Naive thymus-derived CD4-positive, alpha-beta T cell (primary cell): ENCODE data around the gene MUC6. TPM values are rescaled to one million over a fixed set of nuclear protein-coding genes. Genes with fewer than 3 reads are reported as not detected.

Source experiments
- ATAC-seq: fragments of 150-1000 bp; cut with Tn5 transposase; 2 replicates; pipeline ENCODE4 v1.10.0; 2021; ENCODE audit warnings: mild to moderate bottlenecking, moderate library complexity
- CTCF ChIA-PET: fragments of 350-600 bp; sonication (Branson Sonifier 250); formaldehyde crosslinking; loops from one replicate; lab custom pipeline; 2021; ENCODE audit warnings: antibody characterized with exemption; lab: Charles Lee
- POLR2A ChIA-PET: fragments of 350-600 bp; sonication (Branson Sonifier 250); formaldehyde crosslinking; loops from one replicate; lab custom pipeline; 2021; ENCODE audit warnings: antibody characterized with exemption, inconsistent platforms; lab: Charles Lee
- DNase-seq, 9 donors: peaks; one replicate each; pipeline versions ENCODE4 v3.0.0 to v3.0.0-alpha.2; 2020 to 2022; ENCODE audit warnings: mixed read lengths in 1 of 9
- H3K27ac ChIP-seq: one replicate; pipeline ENCODE4 v1.7.0; 2013; ENCODE audit warnings: mild to moderate bottlenecking, low read depth, low read length, moderate library complexity
- H3K27me3 ChIP-seq, 2 donors: one replicate each; pipeline ENCODE4 v1.7.0; 2013; ENCODE audit warnings: low read length in 2 of 2, mild to moderate bottlenecking in 2 of 2, moderate library complexity in 2 of 2; ENCODE audit not compliant: control insufficient read depth in 2 of 2, insufficient read depth in 2 of 2
- H3K36me3 ChIP-seq, 3 experiments: 1 replicate in 2 of 3; 2 replicates in 1 of 3; pipeline ENCODE4 v1.7.0; 2013; ENCODE audit warnings: low read length in 3 of 3, mild to moderate bottlenecking in 3 of 3, moderate library complexity in 1 of 3; ENCODE audit not compliant: insufficient read depth in 3 of 3, control insufficient read depth in 2 of 3
- H3K4me1 ChIP-seq, 2 donors: one replicate each; pipeline ENCODE4 v1.7.0; 2013; ENCODE audit warnings: low read length in 2 of 2, mild to moderate bottlenecking in 2 of 2, moderate library complexity in 1 of 2; ENCODE audit not compliant: control insufficient read depth in 2 of 2, insufficient read depth in 2 of 2
- H3K4me3 ChIP-seq: 2 replicates; pipeline ENCODE4 v1.7.0; 2013; ENCODE audit warnings: mild to moderate bottlenecking, low read length
- H3K9me3 ChIP-seq, 3 experiments: 1 replicate in 2 of 3; 2 replicates in 1 of 3; pipeline ENCODE4 v1.7.0; 2013; ENCODE audit warnings: low read length in 3 of 3; ENCODE audit not compliant: control insufficient read depth in 2 of 3
- H3K27ac Mint-ChIP-seq, 9 donors: one replicate each; pipeline ENCODE4 v1.8.0; 2020 to 2022; ENCODE audit warnings: mixed read lengths in 9 of 9, mild to moderate bottlenecking in 8 of 9, moderate library complexity in 5 of 9, inconsistent platforms in 2 of 9
- H3K27me3 Mint-ChIP-seq, 5 donors: one replicate each; pipeline ENCODE4 v1.8.0; 2021 to 2022; ENCODE audit warnings: mixed read lengths in 5 of 5, mild to moderate bottlenecking in 1 of 5
- H3K36me3 Mint-ChIP-seq, 5 donors: one replicate each; pipeline ENCODE4 v1.8.0; 2020 to 2022; ENCODE audit warnings: mixed read lengths in 5 of 5, mild to moderate bottlenecking in 3 of 5, inconsistent platforms in 1 of 5
- H3K4me1 Mint-ChIP-seq, 7 donors: one replicate each; pipeline ENCODE4 v1.8.0; 2020 to 2022; ENCODE audit warnings: mixed read lengths in 7 of 7, mild to moderate bottlenecking in 3 of 7, inconsistent platforms in 1 of 7
- H3K4me3 Mint-ChIP-seq, 10 donors: one replicate each; pipeline ENCODE4 v1.8.0; 2020 to 2022; ENCODE audit warnings: mild to moderate bottlenecking in 10 of 10, mixed read lengths in 10 of 10, moderate library complexity in 6 of 10, inconsistent platforms in 2 of 10
- H3K9me3 Mint-ChIP-seq, 11 donors: one replicate each; pipeline ENCODE4 v1.8.0; 2020 to 2022; ENCODE audit warnings: mixed read lengths in 11 of 11, mild to moderate bottlenecking in 4 of 11, inconsistent platforms in 1 of 11, moderate library complexity in 1 of 11
- intact Hi-C, 2 donors: fragments of 100-400 bp; cut with micrococcal nuclease; formaldehyde crosslinking; loops; one replicate each; pipeline ENCODE4 v1.15.1; 2023
- polyA plus RNA-seq, 2 donors: library from polyadenylated mRNA; unstranded; fragments of 300-500 nt; fragmentation: Illumina TruSeq; gene quantifications; one replicate each; pipeline ENCODE4 v1.2.3, GENCODE V29; 2021
- total RNA-seq, 6 experiments: library from RNA in 5 of 6; stranded (reverse) in 5 of 6; gene quantifications; 1 replicate in 5 of 6; 2 replicates in 1 of 6; pipeline ENCODE4 v1.2.3 and lab custom pipeline; 2021 to 2026

MUC6 gene
- total and polyA plus RNA-seq, 7 experiments from 2014 or later = not detected

DNA sequence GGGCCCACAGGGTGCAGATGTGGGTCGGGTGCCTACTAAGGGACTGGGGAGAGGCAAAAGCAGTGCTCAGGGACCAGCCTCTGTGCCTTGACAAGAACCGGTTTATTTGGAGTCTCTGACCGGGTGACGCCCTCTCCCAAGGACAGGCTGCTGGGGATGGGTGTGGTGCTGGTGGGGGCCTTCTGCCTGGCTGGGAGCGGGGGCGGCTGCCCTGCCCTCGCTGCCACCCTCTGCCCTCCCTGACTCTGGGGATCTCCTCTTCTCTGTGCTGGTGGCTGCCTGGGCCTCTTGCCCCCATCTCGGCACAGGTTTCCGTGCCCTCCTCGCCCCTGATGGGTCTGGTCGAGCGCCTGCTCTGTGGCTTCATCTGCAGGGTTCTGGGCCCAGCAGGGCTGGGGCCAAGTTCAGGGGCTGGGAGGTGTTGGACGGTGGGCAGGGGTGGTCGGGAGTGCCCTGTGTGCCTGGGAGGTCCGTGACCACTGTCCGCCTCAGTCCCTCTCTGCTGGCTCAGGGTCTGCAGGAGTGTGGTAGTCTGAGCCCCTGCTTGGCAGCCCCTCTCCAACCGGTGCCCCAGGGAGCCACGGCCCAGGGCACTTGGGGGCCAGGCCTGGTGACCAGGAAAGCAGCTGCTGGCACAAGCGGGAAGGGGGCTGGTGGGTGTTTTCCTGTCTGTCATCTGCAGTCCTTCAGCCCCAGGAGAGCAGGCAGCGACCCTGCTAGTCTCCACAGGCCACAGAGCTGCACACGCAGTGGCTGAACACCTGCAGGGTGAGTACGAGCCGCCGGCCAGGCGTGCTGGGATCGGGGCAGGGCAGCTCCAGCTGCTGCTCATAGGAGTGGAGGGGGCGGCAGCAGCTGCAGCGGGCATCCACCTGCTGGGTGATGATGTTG lies 23.5 kb downstream of the MUC6 start:
- H3K4me1 Mint-ChIP-seq = peaks cover 12 to 22% (median 18%) of the 10 kb centered on the region in 7 donors
- H3K27ac Mint-ChIP-seq = no peak overlapping the region
- Histone ChIP-seq H3K9me3 (no peaks in the 10 kb centered on the region), H3K36me3 (peaks cover 0 to 42% (median 14%) of the 10 kb centered on the region in 3 experiments), H3K27me3 (no peaks in the 10 kb centered on the region), H3K4me1 (no peaks in the 10 kb centered on the region), H3K27ac (no peak overlapping the region), H3K4me3 (no peak overlapping the region)
- H3K9me3 Mint-ChIP-seq = peaks cover 0 to 15% (median 0%) of the 10 kb centered on the region in 11 donors
- ATAC-seq = no peak
- CTCF ChIA-PET = no interaction called here
- no peak for DNase-seq
- H3K27me3 Mint-ChIP-seq = no peaks in the 10 kb centered on the region
- H3K4me3 Mint-ChIP-seq = no peak overlapping the region
- intact Hi-C loops = no loop called here
- peaks cover 5 to 26% (median 13%) of the 10 kb centered on the region in 5 donors for H3K36me3 Mint-ChIP-seq
- POLR2A ChIA-PET = no interaction called here

GRCh38 chr11:1012291-1012690 lies 24.2 kb downstream of the MUC6 start:
- Mint-ChIP-seq H3K27me3 (no peaks in the 10 kb centered on the region), H3K36me3 (peaks cover 5 to 23% (median 8%) of the 10 kb centered on the region in 5 donors), H3K4me1 (peaks cover 8 to 15% (median 11%) of the 10 kb centered on the region in 7 donors), H3K27ac (no peak overlapping the region), H3K9me3 (peaks cover 0 to 9% (median 0%) of the 10 kb centered on the region in 11 donors), H3K4me3 (no peak overlapping the region)
- ChIA-PET CTCF (no interaction called here), POLR2A (no interaction called here)
- Histone ChIP-seq H3K27me3 (no peaks in the 10 kb centered on the region), H3K9me3 (no peaks in the 10 kb centered on the region), H3K36me3 (peaks cover 0 to 49% (median 18%) of the 10 kb centered on the region in 3 experiments), H3K4me3 (no peak overlapping the region), H3K4me1 (no peaks in the 10 kb centered on the region), H3K27ac (no peak overlapping the region)
- DNase-seq = no peak
- no peak for ATAC-seq
- intact Hi-C loops = no loop called here

GRCh38 chr11:1011320-1011698 lies 25.2 kb downstream of the MUC6 start:
- H3K4me3 ChIP-seq = no peak overlapping the region
- no peak overlapping the region for H3K4me3 Mint-ChIP-seq
- peaks cover 0 to 59% (median 23%) of the 10 kb centered on the region in 3 experiments for H3K36me3 ChIP-seq
- H3K36me3 Mint-ChIP-seq = peaks cover 0 to 19% (median 5%) of the 10 kb centered on the region in 5 donors
- peaks cover 0 to 5% (median under 1%) of the 10 kb centered on the region in 7 donors for H3K4me1 Mint-ChIP-seq
- no peaks in the 10 kb centered on the region for H3K27me3 ChIP-seq
- H3K27ac Mint-ChIP-seq = no peak overlapping the region
- CTCF ChIA-PET = no interaction called here
- POLR2A ChIA-PET = no interaction called here
- H3K27me3 Mint-ChIP-seq = no peaks in the 10 kb centered on the region
- H3K4me1 ChIP-seq = no peaks in the 10 kb centered on the region
- intact Hi-C loops = no loop called here
- no peak overlapping the region for H3K27ac ChIP-seq
- no peaks in the 10 kb centered on the region for H3K9me3 ChIP-seq
- DNase-seq (no peak), ATAC-seq (no peak)
- H3K9me3 Mint-ChIP-seq = peaks cover 0 to 1% (median 0%) of the 10 kb centered on the region in 11 donors

DNA sequence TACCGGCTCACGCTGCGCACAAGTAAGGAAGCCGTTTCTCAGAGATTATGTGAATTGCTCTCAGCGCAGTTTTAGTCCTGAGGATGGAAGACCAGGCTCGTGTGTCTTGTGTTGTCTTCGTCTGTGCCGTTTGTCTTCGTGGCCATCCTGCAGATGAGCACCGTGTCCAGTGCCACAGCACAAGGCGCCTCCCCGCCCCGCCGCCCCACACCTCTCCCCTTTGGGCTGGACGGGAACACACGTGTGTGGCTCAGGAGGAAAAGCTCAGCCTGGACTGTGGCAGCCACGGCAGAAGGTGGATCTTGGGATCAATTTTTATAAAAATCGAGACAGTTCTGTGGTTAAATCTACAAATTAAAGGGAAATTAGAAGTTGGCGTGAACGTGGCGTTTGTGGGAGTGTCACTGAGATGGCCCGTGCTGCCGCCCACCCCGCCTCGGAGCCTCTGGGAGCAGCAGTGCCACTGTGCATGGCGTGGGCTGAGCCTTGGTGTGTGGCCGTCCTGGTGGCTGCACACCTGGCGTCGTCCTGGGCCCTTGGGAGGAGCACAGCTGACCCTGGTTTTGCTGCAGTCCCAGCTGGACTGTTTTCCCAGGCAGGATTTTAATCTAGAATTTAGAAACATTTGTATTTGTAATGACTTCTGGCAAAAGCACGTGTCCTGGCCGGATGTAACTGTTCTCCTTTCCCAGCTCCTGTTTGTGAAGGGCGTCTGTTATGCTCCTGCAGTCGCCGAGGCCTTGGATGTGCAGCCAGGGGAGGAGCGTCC lies 25.8 kb downstream of the MUC6 start:
- intact Hi-C loops = no loop called here
- Histone ChIP-seq H3K4me3 (no peak overlapping the region), H3K4me1 (no peaks in the 10 kb centered on the region), H3K9me3 (no peaks in the 10 kb centered on the region), H3K36me3 (peaks cover 0 to 65% (median 23%) of the 10 kb centered on the region in 3 experiments), H3K27me3 (no peaks in the 10 kb centered on the region), H3K27ac (no peak overlapping the region)
- Mint-ChIP-seq H3K4me3 (no peak overlapping the region), H3K27me3 (no peaks in the 10 kb centered on the region), H3K4me1 (peaks cover 0 to 4% (median 0%) of the 10 kb centered on the region in 7 donors), H3K9me3 (no peaks in the 10 kb centered on the region), H3K27ac (no peak overlapping the region), H3K36me3 (peaks cover 0 to 20% (median 5%) of the 10 kb centered on the region in 5 donors)
- ChIA-PET CTCF (no interaction called here), POLR2A (no interaction called here)
- DNase-seq = no peak
- ATAC-seq = no peak

DNA sequence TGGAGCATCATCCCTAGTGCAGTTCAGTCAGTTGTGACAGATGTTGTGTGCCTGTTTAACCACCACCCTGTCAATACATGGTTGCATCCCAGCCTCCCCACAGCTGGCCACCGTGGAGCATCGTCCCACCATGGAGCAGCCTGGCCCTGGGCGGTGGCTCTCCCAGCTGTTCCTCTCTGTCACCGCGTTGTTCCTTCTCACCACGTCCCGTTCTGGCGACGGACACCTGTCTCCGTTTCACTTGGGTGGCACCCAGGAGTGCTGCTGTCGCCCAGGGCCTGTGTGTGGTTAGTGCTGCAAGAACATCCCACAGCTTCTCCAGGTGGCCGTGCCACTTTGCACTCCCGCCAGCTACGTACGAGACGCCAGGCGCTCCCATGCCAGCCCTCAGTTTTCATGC lies 26.5 kb downstream of the MUC6 start:
- ATAC-seq (no peak), DNase-seq (no peak)
- H3K27ac Mint-ChIP-seq = no peak overlapping the region
- H3K4me3 Mint-ChIP-seq = no peak overlapping the region
- CTCF ChIA-PET = no interaction called here
- Histone ChIP-seq H3K4me1 (no peaks in the 10 kb centered on the region), H3K36me3 (peaks cover 0 to 72% (median 23%) of the 10 kb centered on the region in 3 experiments), H3K27ac (no peak overlapping the region), H3K4me3 (no peak overlapping the region), H3K9me3 (no peaks in the 10 kb centered on the region), H3K27me3 (no peaks in the 10 kb centered on the region)
- POLR2A ChIA-PET = no interaction called here
- H3K4me1 Mint-ChIP-seq = no peaks in the 10 kb centered on the region
- no peaks in the 10 kb centered on the region for H3K27me3 Mint-ChIP-seq
- intact Hi-C loops = no loop called here
- no peaks in the 10 kb centered on the region for H3K9me3 Mint-ChIP-seq
- H3K36me3 Mint-ChIP-seq = peaks cover 0 to 24% (median 8%) of the 10 kb centered on the region in 5 donors

DNA sequence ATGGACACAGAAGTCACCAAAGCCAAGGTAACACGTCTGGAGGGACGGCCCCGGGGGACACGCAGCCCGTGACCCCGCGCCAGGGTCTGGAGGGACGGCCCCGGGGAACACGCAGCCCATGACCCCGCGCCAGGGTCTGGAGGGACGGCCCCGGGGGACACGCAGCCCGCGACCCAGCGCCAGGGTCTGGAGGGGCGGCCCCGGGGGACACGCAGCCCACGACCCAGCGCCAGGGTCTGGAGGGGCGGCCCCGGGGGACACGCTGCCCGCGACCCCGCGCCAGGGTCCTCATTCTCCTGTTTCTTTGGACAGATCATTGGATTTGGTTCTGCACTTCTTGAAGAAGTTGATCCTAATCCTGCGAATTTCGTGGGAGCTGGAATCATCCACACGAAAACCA lies 27.1 kb downstream of the MUC6 start:
- H3K27ac ChIP-seq = no peak overlapping the region
- DNase-seq = no peak
- Mint-ChIP-seq H3K27ac (no peak overlapping the region), H3K9me3 (no peaks in the 10 kb centered on the region), H3K36me3 (peaks cover 0 to 25% (median 12%) of the 10 kb centered on the region in 5 donors), H3K27me3 (no peaks in the 10 kb centered on the region), H3K4me1 (no peaks in the 10 kb centered on the region), H3K4me3 (no peak overlapping the region)
- POLR2A ChIA-PET = no interaction called here
- no peaks in the 10 kb centered on the region for H3K27me3 ChIP-seq
- CTCF ChIA-PET = no interaction called here
- intact Hi-C loops = no loop called here
- no peaks in the 10 kb centered on the region for H3K9me3 ChIP-seq
- H3K36me3 ChIP-seq = peaks cover 0 to 78% (median 23%) of the 10 kb centered on the region in 3 experiments
- no peak for ATAC-seq
- H3K4me3 ChIP-seq = no peak overlapping the region
- H3K4me1 ChIP-seq = no peaks in the 10 kb centered on the region
